Muscle of leg (tissue), 11 donors: ENCODE data around the gene ETHE1. TPM values are rescaled to one million over a fixed set of nuclear protein-coding genes. Genes with fewer than 3 reads are reported as not detected.

Experiments
- DNase-seq: peaks from one replicate; pipeline ENCODE4 v3.0.0; 2013
- H3K27ac ChIP-seq: one replicate; pipeline ENCODE4 v1.5.1; 2013; ENCODE audit warnings: mild to moderate bottlenecking, low read length, control low read depth
- H3K27me3 ChIP-seq: one replicate; pipeline ENCODE4 v1.6.1; 2013; ENCODE audit warnings: low read length; ENCODE audit not compliant: control insufficient read depth, insufficient read depth
- H3K36me3 ChIP-seq: one replicate; pipeline ENCODE4 v1.6.1; 2013; ENCODE audit warnings: low read length; ENCODE audit not compliant: control insufficient read depth, insufficient read depth
- H3K4me1 ChIP-seq: one replicate; pipeline ENCODE4 v1.6.1; 2013; ENCODE audit warnings: low read length; ENCODE audit not compliant: control insufficient read depth, insufficient read depth
- H3K4me3 ChIP-seq: one replicate; pipeline ENCODE4 v1.5.1; 2013; ENCODE audit warnings: low read length, control low read depth
- H3K9me3 ChIP-seq: replicated peaks from 2 replicates; pipeline ENCODE4 v1.6.1; 2013; ENCODE audit warnings: low read depth, low read length; ENCODE audit not compliant: control insufficient read depth
- WGBS: methylation state at CpG from one replicate; pipeline ENCODE4 v1.1.5; 2013; ENCODE audit warnings: missing lambda C conversion rate; ENCODE audit not compliant: insufficient coverage; 5-methylcytosine and 5-hydroxymethylcytosine counted together
- polyA plus RNA-seq, 8 donors: library from polyadenylated mRNA; unstranded; fragments of 120-200 nt; gene quantifications; one replicate each; pipeline versions ENCODE4 v1.2.1 to v1.2.3, GENCODE V29; 2013; ENCODE audit warnings: inconsistent platforms in 1 of 8, low replicate concordance in 1 of 8; ENCODE audit not compliant: insufficient read length in 8 of 8, insufficient read depth in 1 of 8
- total RNA-seq: library from RNA; stranded (reverse); fragments of 120-200 nt; gene quantifications from one replicate; pipeline ENCODE4 v1.2.4, GENCODE V29; 2013

Gene ETHE1
- total and polyA plus RNA-seq, 9 donors: 12.0 to 22.5 (median 17.1) TPM

DNA sequence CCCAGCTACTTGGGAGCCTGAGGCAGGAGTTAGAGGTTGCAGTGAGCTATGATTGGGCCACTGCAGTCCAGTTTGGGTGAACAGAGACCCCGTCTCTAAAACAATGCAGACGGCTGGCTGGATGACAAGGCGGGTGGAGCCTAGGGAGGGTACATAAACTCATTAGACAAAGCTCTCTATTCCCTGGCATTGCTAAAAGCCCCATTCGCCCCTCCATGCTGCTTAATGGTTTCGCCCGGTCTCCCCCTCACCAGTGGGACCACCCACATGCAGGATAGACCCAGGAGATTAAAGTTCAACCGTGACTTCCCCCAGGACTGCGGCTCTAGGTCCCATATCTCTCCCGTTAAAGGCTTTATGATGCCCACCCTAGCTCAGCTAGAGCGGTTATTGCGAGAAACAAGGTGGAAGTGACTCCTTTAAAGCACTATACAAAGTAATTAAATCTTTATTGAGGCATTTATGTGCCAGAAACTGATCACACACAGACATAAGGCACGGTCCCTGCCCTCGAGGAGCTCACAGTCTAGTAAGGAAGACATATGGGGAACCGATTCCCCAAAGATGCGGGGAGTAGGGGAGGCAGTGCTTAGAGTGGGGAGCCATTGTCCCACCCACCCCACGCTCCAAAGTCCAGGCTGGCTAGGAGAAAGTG lies 66.5 kb downstream of the ETHE1 start:
- H3K27ac ChIP-seq: no peak overlapping the region
- peaks cover 20% of the 10 kb centered on the region for H3K4me1 ChIP-seq
- H3K4me3 ChIP-seq: no peak overlapping the region
- WGBS: 46% methylated on average over 4 of the region's 16 CpGs
- no peaks in the 10 kb centered on the region for H3K9me3 ChIP-seq
- H3K36me3 ChIP-seq: no peaks in the 10 kb centered on the region
- no peak for DNase-seq
- peaks cover 16% of the 10 kb centered on the region for H3K27me3 ChIP-seq

DNA sequence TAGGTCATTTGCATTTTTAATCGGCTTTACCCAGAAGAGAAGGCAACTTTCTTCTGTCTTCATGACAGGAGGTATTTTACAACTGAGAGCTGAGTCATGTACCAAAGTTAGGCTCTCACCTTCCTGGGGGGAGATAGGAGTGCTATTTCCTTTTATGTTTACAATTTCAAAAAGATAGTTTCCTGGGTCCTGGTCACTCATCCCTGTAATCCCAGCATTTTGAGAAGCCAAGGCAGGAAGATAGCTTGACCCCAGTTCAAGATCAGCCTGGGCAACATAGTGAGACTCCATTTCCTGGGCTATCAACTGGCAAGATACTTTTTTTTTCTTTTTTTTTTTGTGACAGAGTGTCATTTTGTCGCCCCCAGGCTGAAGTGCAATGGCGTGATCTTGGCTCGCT lies 69.2 kb downstream of the ETHE1 start:
- 86% methylated on average over 2 of the region's 4 CpGs for WGBS
- Histone ChIP-seq H3K4me3 (no peak overlapping the region), H3K27ac (no peak overlapping the region), H3K36me3 (no peaks in the 10 kb centered on the region), H3K4me1 (peaks cover under 1% of the 10 kb centered on the region), H3K9me3 (no peaks in the 10 kb centered on the region), H3K27me3 (peaks cover 10% of the 10 kb centered on the region)
- DNase-seq: no peak

Other genes with a start within 250 kb of the ETHE1 start
- 0.09 TPM for gene CD177, start 173.5 kb downstream of the ETHE1 start, total RNA-seq
- gene CD177, start 173.5 kb downstream of the ETHE1 start, polyA plus RNA-seq: under 1 TPM; 0.11 to 0.43 (median 0.32) TPM
- gene TEX101, start 112.3 kb downstream of the ETHE1 start, total RNA-seq: not detected
- gene TEX101, start 112.3 kb downstream of the ETHE1 start, polyA plus RNA-seq: under 1 TPM in 1 of 8 donors, not detected in 7; 0.17 TPM
- gene LYPD3, start 61.6 kb downstream of the ETHE1 start, total RNA-seq: 0.49 TPM
- 10 to 100 TPM in 1 of 8 donors, 1 to 10 TPM in 2, under 1 TPM in 5; 0.39 to 13.9 (median 0.88) TPM for gene LYPD3, start 61.6 kb downstream of the ETHE1 start, polyA plus RNA-seq
- gene PHLDB3, start 22.5 kb downstream of the ETHE1 start, total RNA-seq: 6.6 TPM
- gene PHLDB3, start 22.5 kb downstream of the ETHE1 start, polyA plus RNA-seq: 1 to 10 TPM; 2.8 to 8.0 (median 4.4) TPM
- gene ZNF575, start 6.0 kb upstream of the ETHE1 start, total RNA-seq: 0.62 TPM
- gene ZNF575, start 6.0 kb upstream of the ETHE1 start, polyA plus RNA-seq: 1 to 10 TPM; 2.2 to 5.0 (median 3.4) TPM
- 27.7 TPM for gene XRCC1, start 48.3 kb upstream of the ETHE1 start, total RNA-seq
- gene XRCC1, start 48.3 kb upstream of the ETHE1 start, polyA plus RNA-seq: 10 to 100 TPM; 28.4 to 42.5 (median 35.7) TPM
- 5.0 TPM for gene PINLYP, start 48.6 kb upstream of the ETHE1 start, total RNA-seq
- gene PINLYP, start 48.6 kb upstream of the ETHE1 start, polyA plus RNA-seq: 1 to 10 TPM; 4.6 to 7.7 (median 6.2) TPM
- 11.4 TPM for gene IRGQ, start 68.9 kb upstream of the ETHE1 start, total RNA-seq
- 10 to 100 TPM in 7 of 8 donors, 1 to 10 TPM in 1; 9.7 to 15.1 (median 12.5) TPM for gene IRGQ, start 68.9 kb upstream of the ETHE1 start, polyA plus RNA-seq
- 7.8 TPM for gene ZNF576, start 69.4 kb upstream of the ETHE1 start, total RNA-seq
- gene ZNF576, start 69.4 kb upstream of the ETHE1 start, polyA plus RNA-seq: 10 to 100 TPM in 5 of 8 donors, 1 to 10 TPM in 3; 8.3 to 12.1 (median 10.5) TPM
- 0.18 TPM for gene SRRM5, start 84.9 kb upstream of the ETHE1 start, total RNA-seq
- gene SRRM5, start 84.9 kb upstream of the ETHE1 start, polyA plus RNA-seq: under 1 TPM; 0.17 to 0.57 (median 0.41) TPM
- gene ZNF428, start 92.4 kb upstream of the ETHE1 start, total RNA-seq: 55.9 TPM
- 10 to 100 TPM; 63.2 to 80.5 (median 71.9) TPM for gene ZNF428, start 92.4 kb upstream of the ETHE1 start, polyA plus RNA-seq
- gene CADM4, start 112.6 kb upstream of the ETHE1 start, total RNA-seq: 7.8 TPM
- 10 to 100 TPM in 5 of 8 donors, 1 to 10 TPM in 3; 6.7 to 27.1 (median 13.2) TPM for gene CADM4, start 112.6 kb upstream of the ETHE1 start, polyA plus RNA-seq
- 4.9 TPM for gene PLAUR, start 143.0 kb upstream of the ETHE1 start, total RNA-seq
- 1 to 10 TPM; 5.1 to 8.9 (median 7.4) TPM for gene PLAUR, start 143.0 kb upstream of the ETHE1 start, polyA plus RNA-seq
- gene IRGC, start 188.9 kb upstream of the ETHE1 start, total RNA-seq: not detected
- under 1 TPM in 2 of 8 donors, not detected in 6; 0.07 to 0.09 TPM for gene IRGC, start 188.9 kb upstream of the ETHE1 start, polyA plus RNA-seq
- gene SMG9, start 227.8 kb upstream of the ETHE1 start, total RNA-seq: 20.6 TPM
- 10 to 100 TPM; 30.1 to 47.6 (median 37.1) TPM for gene SMG9, start 227.8 kb upstream of the ETHE1 start, polyA plus RNA-seq